Right lobe of liver (tissue), 6 donors: ENCODE results near the gene ECD. TPM values are rescaled to one million over a fixed set of nuclear protein-coding genes. Genes with fewer than 3 reads are reported as not detected.

ENCODE experiments used
- ATAC-seq, 4 donors: fragments of 200-7000 bp; cut with Tn5 transposase; one replicate each; pipeline ENCODE4 v1.9.1; 2020; ENCODE audit warnings: mild to moderate bottlenecking in 4 of 4, moderate library complexity in 4 of 4
- DNase-seq, 3 donors: peaks; one replicate each; pipeline ENCODE4 v3.0.0-alpha.2; 2020
- H3K27ac ChIP-seq, 3 donors: fragments of 200-600 bp; one replicate each; pipeline ENCODE4 v1.8.0; 2022
- H3K27me3 ChIP-seq, 2 donors: fragments of 200-600 bp; one replicate each; pipeline ENCODE4 v1.8.0; 2022
- H3K36me3 ChIP-seq, 4 donors: fragments of 200-600 bp; sonication (generic) in 1 of 4; one replicate each; pipeline versions ENCODE4 v1.5.1 to v1.8.0; 2017 to 2022; ENCODE audit warnings: control low read depth in 1 of 4
- H3K4me1 ChIP-seq, 4 donors: fragments of 200-600 bp; sonication (generic) in 1 of 4; one replicate each; pipeline versions ENCODE4 v1.5.1 to v1.8.0; 2017 to 2022; ENCODE audit warnings: control low read depth in 1 of 4
- H3K4me3 ChIP-seq, 3 donors: fragments of 200-600 bp; one replicate each; pipeline ENCODE4 v1.8.0; 2022
- H3K9me3 ChIP-seq, 4 donors: fragments of 200-600 bp; sonication (generic) in 1 of 4; one replicate each; pipeline versions ENCODE4 v1.5.1 to v1.8.0; 2017 to 2022; ENCODE audit warnings: control low read depth in 1 of 4
- POLR2A ChIP-seq: fragments of 450-650 bp; IDR thresholded peaks from one replicate; pipeline ENCODE4 v1.6.1; 2017; ENCODE audit warnings: antibody characterized with exemption, mild to moderate bottlenecking
- WGBS: methylation state at CpG from one replicate; pipeline ENCODE4 v1.1.6; 2018; ENCODE audit warnings: low coverage, low lambda C conversion rate; ENCODE audit not compliant: insufficient coverage; ENCODE audit errors: missing lambda C conversion rate; 5-methylcytosine and 5-hydroxymethylcytosine counted together
- intact Hi-C, 2 donors: fragments of 100-400 bp; cut with DNase I; formaldehyde crosslinking; loops; one replicate each; pipeline versions ENCODE4 v1.11.2 to v1.14.1; 2022
- long read RNA-seq: library from polyadenylated mRNA; unstranded; transcript quantifications from one replicate; pipeline ENCODE4 v2.0.0, GENCODE V29; 2019
- total RNA-seq, 6 experiments: library from RNA; depleted of rRNA in 2 of 6; stranded (reverse); fragments of >200 nt in 2 of 6; fragmentation: NEBNext Ultra II Directional in 3 of 6; extraction: Animal tissue kit (Norgen Biotek cat#: 25700) in 3 of 6; gene quantifications; one replicate each; pipeline versions ENCODE4 v1.1.0 to v1.2.4, GENCODE V29; 2016 to 2023
- TF ChIP-seq, protein P1 (sequence below), 4 donors: fragments of 200-600 bp in 3 of 4; fragments of 450-650 bp in 1 of 4; IDR thresholded peaks; one replicate each; pipeline versions ENCODE4 v1.5.1 to v1.8.0; 2016 to 2022; ENCODE audit warnings: antibody characterized with exemption in 4 of 4, mild to moderate bottlenecking in 2 of 4
- donor health status: DM: no; HTN: yes; CAD: no.
- donor health status: DM: no; HTN: no; CAD: no.
- donor health status: DM: no; HTN: no; CAD: no.
- donor health status: DM: no; HTN: yes; CAD: no.
- donor health status: DM: no; HTN: yes; CAD: no.

Gene ECD
- total RNA-seq, result 10 to 100 TPM in 5 of 6 experiments, 1 to 10 TPM in 1; 8.8 to 21.2 (median 11.7) TPM
- long read RNA-seq, partial matches to known transcripts, result 0 of 4 reads
- long read RNA-seq, other reads (novel, unspliced or antisense), result 0 of 4 reads

- H3K4me1 ChIP-seq, result peaks cover 0 to 14% (median 3%) of the 10 kb centered on the region in 4 donors
- 0% methylated on average over 16 of the region's 49 CpGs for WGBS
- peak within 1 kb of the TSS; percentile 87 to 93 (median 91) for H3K27ac ChIP-seq
- intact Hi-C loops, result no loop called here
- no peaks in the 10 kb centered on the region for H3K27me3 ChIP-seq
- H3K36me3 ChIP-seq, result peaks cover 0 to 5% (median 0%) of the 10 kb centered on the region in 4 donors
- ATAC-seq (peak; percentile 97 to 98 (median 98)), DNase-seq (peak; percentile 95 to 96 (median 96))
- H3K4me3 ChIP-seq, result peak within 1 kb of the TSS; percentile 76 to 86 (median 80)
- TF ChIP-seq, protein P1, sequence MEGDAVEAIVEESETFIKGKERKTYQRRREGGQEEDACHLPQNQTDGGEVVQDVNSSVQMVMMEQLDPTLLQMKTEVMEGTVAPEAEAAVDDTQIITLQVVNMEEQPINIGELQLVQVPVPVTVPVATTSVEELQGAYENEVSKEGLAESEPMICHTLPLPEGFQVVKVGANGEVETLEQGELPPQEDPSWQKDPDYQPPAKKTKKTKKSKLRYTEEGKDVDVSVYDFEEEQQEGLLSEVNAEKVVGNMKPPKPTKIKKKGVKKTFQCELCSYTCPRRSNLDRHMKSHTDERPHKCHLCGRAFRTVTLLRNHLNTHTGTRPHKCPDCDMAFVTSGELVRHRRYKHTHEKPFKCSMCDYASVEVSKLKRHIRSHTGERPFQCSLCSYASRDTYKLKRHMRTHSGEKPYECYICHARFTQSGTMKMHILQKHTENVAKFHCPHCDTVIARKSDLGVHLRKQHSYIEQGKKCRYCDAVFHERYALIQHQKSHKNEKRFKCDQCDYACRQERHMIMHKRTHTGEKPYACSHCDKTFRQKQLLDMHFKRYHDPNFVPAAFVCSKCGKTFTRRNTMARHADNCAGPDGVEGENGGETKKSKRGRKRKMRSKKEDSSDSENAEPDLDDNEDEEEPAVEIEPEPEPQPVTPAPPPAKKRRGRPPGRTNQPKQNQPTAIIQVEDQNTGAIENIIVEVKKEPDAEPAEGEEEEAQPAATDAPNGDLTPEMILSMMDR (IDR thresholded peaks at IDR 0.05), result peak in 3 of 4 donors; percentile 26 to 30 (median 27)
- TF ChIP-seq POLR2A, result peak; percentile 91
- H3K9me3 ChIP-seq, result no peaks in the 10 kb centered on the region
These were observed at the start of gene ECD, which contains the start of gene FAM149B1 for GRCh38 chr10:73167783-73168464. TSS of gene ECD (minus strand) at chr10:73168008. CDS start at chr10:73163937, 4,071 bp downstream. TSS of gene FAM149B1 (plus strand) at chr10:73168119. CDS start at chr10:73168340, 221 bp downstream.

GRCh38 chr10:73215749-73216148, 47.9 kb upstream of the ECD start:
- no peak for DNase-seq
- Histone ChIP-seq H3K36me3 (no peaks in the 10 kb centered on the region), H3K4me1 (peaks cover 0 to 27% (median 5%) of the 10 kb centered on the region in 4 donors), H3K4me3 (no peak overlapping the region), H3K9me3 (no peaks in the 10 kb centered on the region), H3K27ac (no peak overlapping the region), H3K27me3 (no peaks in the 10 kb centered on the region)
- WGBS, result 91% methylated on average over 1 of the region's 1 CpG
- intact Hi-C loops, result no loop called here
- no peak for ATAC-seq
- no peak for TF ChIP-seq POLR2A
- TF ChIP-seq, protein P1 (IDR thresholded peaks at IDR 0.05), result no peak

- Histone ChIP-seq H3K4me1 (peaks cover 0 to 18% (median 7%) of the 10 kb centered on the region in 4 donors), H3K4me3 (no peak overlapping the region), H3K27me3 (no peaks in the 10 kb centered on the region), H3K36me3 (no peaks in the 10 kb centered on the region), H3K9me3 (no peaks in the 10 kb centered on the region), H3K27ac (peak overlapping the region in 1 of 3 donors; percentile 27)
- TF ChIP-seq, protein P1 (IDR thresholded peaks at IDR 0.05), result no peak
- TF ChIP-seq POLR2A, result no peak
- WGBS, result 22% methylated on average over 4 of the region's 4 CpGs
- ATAC-seq (peak; percentile 75 to 90 (median 81)), DNase-seq (no peak)
- intact Hi-C loops, result no loop called here
These were observed 43.5 kb upstream of the ECD start for GRCh38 chr10:73211106-73211811.

- H3K27me3 ChIP-seq, result no peaks in the 10 kb centered on the region
- ATAC-seq (no peak), DNase-seq (no peak)
- H3K4me1 ChIP-seq, result peaks cover 0 to 18% (median 7%) of the 10 kb centered on the region in 4 donors
- H3K9me3 ChIP-seq, result no peaks in the 10 kb centered on the region
- peak overlapping the region in 1 of 3 donors; percentile 27 for H3K27ac ChIP-seq
- intact Hi-C loops, result no loop called here
- no peaks in the 10 kb centered on the region for H3K36me3 ChIP-seq
- 94% methylated on average over 3 of the region's 3 CpGs for WGBS
- no peak overlapping the region for H3K4me3 ChIP-seq
- TF ChIP-seq, protein P1 (IDR thresholded peaks at IDR 0.05), result no peak
- no peak for TF ChIP-seq POLR2A
These were observed 42.7 kb upstream of the ECD start for GRCh38 chr10:73210395-73211105.
